GM10266 (cell line): ENCODE data around the gene ZFYVE27.

Experiments
- DNase-seq: peaks from one replicate; pipeline ENCODE4 v3.0.0; 2012; ENCODE audit errors: extremely low spot score
- TF ChIP-seq, protein P1 (sequence below): IDR thresholded peaks from 2 replicates; pipeline ENCODE4 v1.5.1; 2012; ENCODE audit warnings: mild to moderate bottlenecking, low read depth; ENCODE audit not compliant: control insufficient read depth, insufficient read depth; ENCODE audit errors: missing control alignments

Gene ZFYVE27

GRCh38 chr10:97761331-97761865 is 24.5 kb downstream of the ZFYVE27 start:
- no peak for DNase-seq
- TF ChIP-seq, protein P1, sequence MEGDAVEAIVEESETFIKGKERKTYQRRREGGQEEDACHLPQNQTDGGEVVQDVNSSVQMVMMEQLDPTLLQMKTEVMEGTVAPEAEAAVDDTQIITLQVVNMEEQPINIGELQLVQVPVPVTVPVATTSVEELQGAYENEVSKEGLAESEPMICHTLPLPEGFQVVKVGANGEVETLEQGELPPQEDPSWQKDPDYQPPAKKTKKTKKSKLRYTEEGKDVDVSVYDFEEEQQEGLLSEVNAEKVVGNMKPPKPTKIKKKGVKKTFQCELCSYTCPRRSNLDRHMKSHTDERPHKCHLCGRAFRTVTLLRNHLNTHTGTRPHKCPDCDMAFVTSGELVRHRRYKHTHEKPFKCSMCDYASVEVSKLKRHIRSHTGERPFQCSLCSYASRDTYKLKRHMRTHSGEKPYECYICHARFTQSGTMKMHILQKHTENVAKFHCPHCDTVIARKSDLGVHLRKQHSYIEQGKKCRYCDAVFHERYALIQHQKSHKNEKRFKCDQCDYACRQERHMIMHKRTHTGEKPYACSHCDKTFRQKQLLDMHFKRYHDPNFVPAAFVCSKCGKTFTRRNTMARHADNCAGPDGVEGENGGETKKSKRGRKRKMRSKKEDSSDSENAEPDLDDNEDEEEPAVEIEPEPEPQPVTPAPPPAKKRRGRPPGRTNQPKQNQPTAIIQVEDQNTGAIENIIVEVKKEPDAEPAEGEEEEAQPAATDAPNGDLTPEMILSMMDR, result no peak

- TF ChIP-seq, protein P1, result no peak
- DNase-seq, result no peak
Measured at GRCh38 chr10:97762056-97762455, 25.1 kb downstream of the ZFYVE27 start.

DNA sequence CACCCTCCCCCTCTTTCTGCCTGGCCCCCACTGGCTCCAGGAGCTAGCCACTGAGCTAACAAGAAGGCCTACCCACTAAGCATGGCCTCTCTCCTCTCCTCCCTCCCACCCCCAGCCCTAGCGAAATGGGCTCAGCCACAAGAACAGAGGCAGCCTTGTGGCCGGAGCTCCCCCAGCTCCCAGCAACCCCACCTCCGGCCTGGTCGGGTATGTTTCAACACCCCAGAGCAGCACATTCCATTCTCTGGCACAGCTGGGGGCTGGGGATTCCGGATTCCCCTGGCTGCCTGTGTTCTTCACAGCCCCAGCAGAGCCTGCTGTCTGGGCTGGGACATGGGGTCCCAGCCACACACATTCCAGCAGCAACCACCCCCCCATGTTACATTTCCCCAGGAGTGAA is 25.9 kb downstream of the ZFYVE27 start:
- TF ChIP-seq, protein P1, result no peak
- DNase-seq, result no peak

- DNase-seq, result no peak
- TF ChIP-seq, protein P1, result no peak
Measured at GRCh38 chr10:97763411-97763810, 26.5 kb downstream of the ZFYVE27 start.

DNA sequence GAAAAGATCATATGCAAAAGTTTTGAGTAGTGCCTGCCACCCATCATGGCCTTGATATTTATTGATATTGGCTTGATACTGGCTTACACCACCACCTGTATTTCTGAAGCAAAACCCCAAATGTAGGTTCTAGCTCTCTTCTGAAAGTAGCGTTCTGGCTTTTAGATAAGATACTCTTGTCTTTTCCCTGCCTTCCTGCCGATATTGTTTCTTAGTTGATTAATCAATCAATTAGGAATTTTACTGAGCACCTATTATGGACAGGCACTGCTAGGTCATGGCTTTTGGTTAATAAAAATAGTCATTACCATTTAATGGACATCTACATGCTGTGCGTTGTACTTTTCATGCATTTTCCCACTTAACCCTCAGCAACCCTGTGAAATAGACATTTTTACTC is 27.0 kb downstream of the ZFYVE27 start:
- TF ChIP-seq, protein P1, result no peak
- no peak for DNase-seq

DNA sequence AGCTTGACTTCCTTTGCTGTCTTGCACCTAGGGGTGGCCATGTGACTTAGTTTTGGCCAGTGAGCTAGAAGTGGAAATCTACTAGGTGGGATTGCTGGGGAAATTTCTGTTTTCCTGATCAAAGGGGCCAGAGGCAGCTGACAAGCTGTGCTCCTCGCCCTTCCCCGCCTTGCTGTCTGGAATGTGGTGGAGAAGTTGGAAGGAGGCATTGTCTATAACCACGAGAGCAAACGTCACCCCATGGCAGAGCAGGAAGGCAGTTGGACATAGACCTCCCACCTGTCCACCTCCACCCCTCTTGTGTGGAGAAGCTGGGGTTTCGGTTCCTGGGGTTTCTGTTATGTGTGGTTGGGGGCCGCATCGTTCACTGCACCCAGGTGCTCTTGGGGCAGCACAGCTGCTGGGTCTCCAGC is 27.6 kb downstream of the ZFYVE27 start:
- no peak for DNase-seq
- TF ChIP-seq, protein P1, result no peak

DNA sequence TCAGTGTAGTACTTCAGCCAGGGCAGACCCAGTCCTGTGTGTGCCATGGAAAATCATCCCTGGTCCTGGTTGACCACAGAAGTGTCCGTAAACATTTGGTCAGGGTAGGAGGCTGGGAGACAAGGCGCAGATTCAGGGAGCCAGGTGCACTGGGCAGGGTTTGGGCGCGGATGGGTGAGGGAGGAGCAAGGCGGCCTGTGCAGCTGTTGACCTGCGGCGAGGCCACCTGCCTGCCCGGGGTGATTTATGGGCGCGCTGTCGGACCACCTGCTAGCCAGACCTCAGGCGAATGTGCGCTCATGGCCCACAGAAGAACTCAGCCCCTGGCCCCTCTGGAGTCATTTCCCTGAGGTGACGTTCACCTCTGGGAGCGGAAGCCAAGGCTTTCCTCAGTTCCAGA is 28.3 kb downstream of the ZFYVE27 start:
- TF ChIP-seq, protein P1, result no peak
- no peak for DNase-seq
